Stomach (tissue), 9 donors: ENCODE data around the gene TEDC2. TPM values are rescaled to one million over a fixed set of nuclear protein-coding genes. Genes with fewer than 3 reads are reported as not detected.
A peak's percentile ranks its signal among the peaks of the same experiment; 100 is the strongest.

Experiments
- DNase-seq, 2 donors: peaks; one replicate each; pipeline versions ENCODE4 v3.0.0 to v3.0.0-alpha.2; 2013 to 2019
- H3K27ac ChIP-seq, 5 donors: fragments of 200-600 bp in 4 of 5; sonication (generic) in 4 of 5; one replicate each; pipeline ENCODE4 v1.5.1; 2013 to 2019; ENCODE audit warnings: mild to moderate bottlenecking in 1 of 5, moderate library complexity in 1 of 5
- H3K27me3 ChIP-seq, 3 donors: fragments of 200-600 bp; sonication (generic); one replicate each; pipeline ENCODE4 v1.5.1; 2017 to 2019; ENCODE audit warnings: mixed run types in 1 of 3
- H3K36me3 ChIP-seq, 4 donors: fragments of 200-600 bp; sonication (generic); 1 replicate in 3 of 4; 2 replicates in 1 of 4; pipeline ENCODE4 v1.5.1; 2016 to 2019
- H3K4me1 ChIP-seq, 4 donors: fragments of 200-600 bp; sonication (generic); one replicate each; pipeline ENCODE4 v1.5.1; 2016 to 2019
- H3K4me3 ChIP-seq, 4 donors: fragments of 200-600 bp; sonication (generic) in 3 of 4; one replicate each; pipeline ENCODE4 v1.5.1; 2016 to 2019; ENCODE audit warnings: mild to moderate bottlenecking in 1 of 4
- H3K9me3 ChIP-seq, 4 donors: fragments of 200-600 bp; sonication (generic); one replicate each; pipeline ENCODE4 v1.5.1; 2016 to 2019
- CTCF ChIP-seq, 7 experiments: fragments of 450-650 bp in 4 of 7; fragments of 200-600 bp in 3 of 7; sonication (generic) in 3 of 7; IDR thresholded peaks; one replicate each; pipeline ENCODE4 v1.5.1; 2016 to 2019; ENCODE audit warnings: antibody characterized with exemption in 7 of 7, control low read depth in 2 of 7, mild to moderate bottlenecking in 1 of 7
- EP300 ChIP-seq: sonication (generic); formaldehyde crosslinking; IDR thresholded peaks from one replicate; pipeline ENCODE4 v1.6.1; 2017; ENCODE audit warnings: antibody characterized with exemption
- POLR2A ChIP-seq, 4 donors: fragments of 450-650 bp; IDR thresholded peaks; one replicate each; pipeline ENCODE4 v1.6.1; 2016; ENCODE audit warnings: antibody characterized with exemption in 4 of 4, control low read depth in 2 of 4, mild to moderate bottlenecking in 1 of 4, moderate library complexity in 1 of 4
- POLR2AphosphoS5 ChIP-seq, 3 donors: sonication (generic); formaldehyde crosslinking; IDR thresholded peaks; one replicate each; pipeline ENCODE4 v1.6.1; 2016; ENCODE audit warnings: antibody characterized with exemption in 3 of 3
- WGBS, 5 donors: extraction: QIAGEN DNeasy Blood & Tissue Kit in 3 of 5; methylation state at CpG; one replicate each; pipeline versions ENCODE4 v1.1.5 to v1.1.7; 2013 to 2018; 5-methylcytosine and 5-hydroxymethylcytosine counted together
- intact Hi-C: fragments of 100-400 bp; cut with DNase I; formaldehyde crosslinking; loops from one replicate; pipeline ENCODE4 v1.15.1; 2023; ENCODE audit warnings: low total_unique reads
- polyA plus RNA-seq, 3 donors: library from polyadenylated mRNA; stranded (reverse); fragments of 200-250 nt; gene quantifications; one replicate each; pipeline ENCODE4 v1.2.3, GENCODE V29; 2013
- total RNA-seq, 5 donors: library from RNA; depleted of rRNA; stranded (reverse); fragments of >200 nt; gene quantifications; one replicate each; pipeline versions ENCODE4 v1.1.0 to v1.2.3, GENCODE V29; 2014 to 2016
- donor health status: healthy with polysubstance abuse.
- donor health status: Bipolar disorder and iron deficiency.
- donor health status: healthy.

Gene TEDC2
- total and polyA plus RNA-seq, 8 donors, result 1.3 to 3.8 (median 2.7) TPM; not detected in 3

GRCh38 chr16:2475413-2476344 lies 15.8 kb downstream of the TEDC2 start:
- Histone ChIP-seq H3K27me3 (peaks cover 19 to 31% (median 29%) of the 10 kb centered on the region in 3 donors), H3K4me1 (peaks cover 49 to 67% (median 62%) of the 10 kb centered on the region in 4 donors), H3K9me3 (no peaks in the 10 kb centered on the region), H3K4me3 (peak overlapping the region; percentile 60 to 90 (median 80)), H3K27ac (peak overlapping the region; percentile 56 to 93 (median 70)), H3K36me3 (peaks cover 0 to 5% (median 2%) of the 10 kb centered on the region in 4 donors)
- TF ChIP-seq POLR2A (IDR thresholded peaks at IDR 0.05), result no peak
- TF ChIP-seq CTCF (IDR thresholded peaks at IDR 0.05), result no peak
- no peak for TF ChIP-seq POLR2AphosphoS5 (IDR thresholded peaks at IDR 0.05)
- TF ChIP-seq EP300, result no peak
- 5 to 24% (median 10%) methylated on average over 19 to 55 of the region's 55 CpGs for WGBS, 5 donors
- intact Hi-C loops, result no loop called here
- peak; percentile 53 to 67 for DNase-seq

- H3K27me3 ChIP-seq, result peaks cover 19 to 25% (median 23%) of the 10 kb centered on the region in 3 donors
- DNase-seq, result no peak
- 51 to 73% (median 69%) methylated on average over 9 of the region's 9 CpGs for WGBS, 5 donors
- H3K9me3 ChIP-seq, result no peaks in the 10 kb centered on the region
- peaks cover 0 to 5% (median 2%) of the 10 kb centered on the region in 4 donors for H3K36me3 ChIP-seq
- intact Hi-C loops, result no loop called here
- peak overlapping the region; percentile 60 to 90 (median 80) for H3K4me3 ChIP-seq
- H3K4me1 ChIP-seq, result peaks cover 48 to 67% (median 61%) of the 10 kb centered on the region in 4 donors
- H3K27ac ChIP-seq, result peak overlapping the region; percentile 56 to 93 (median 61)
- TF ChIP-seq POLR2AphosphoS5 (IDR thresholded peaks at IDR 0.05), result no peak
- no peak for TF ChIP-seq EP300
- TF ChIP-seq CTCF (IDR thresholded peaks at IDR 0.05), result no peak
Measured at GRCh38 chr16:2476345-2476720, 16.4 kb downstream of the TEDC2 start.

- DNase-seq, result no peak
- TF ChIP-seq POLR2A (IDR thresholded peaks at IDR 0.05) (no peak), POLR2AphosphoS5 (IDR thresholded peaks at IDR 0.05) (no peak), CTCF (IDR thresholded peaks at IDR 0.05) (no peak), EP300 (no peak)
- H3K4me3 ChIP-seq, result peak overlapping the region in 1 of 4 donors; percentile 90
- no peaks in the 10 kb centered on the region for H3K9me3 ChIP-seq
- peaks cover 17 to 21% (median 19%) of the 10 kb centered on the region in 3 donors for H3K27me3 ChIP-seq
- H3K27ac ChIP-seq, result peak overlapping the region; percentile 6 to 93 (median 56)
- WGBS, 5 donors, result 29 to 74% (median 51%) methylated on average over 3 of the region's 3 CpGs
- peaks cover 0 to 5% (median 2%) of the 10 kb centered on the region in 4 donors for H3K36me3 ChIP-seq
- intact Hi-C loops, result no loop called here
- peaks cover 44 to 67% (median 59%) of the 10 kb centered on the region in 4 donors for H3K4me1 ChIP-seq
Measured at GRCh38 chr16:2476741-2477140, 16.8 kb downstream of the TEDC2 start.

- DNase-seq, result no peak
- Histone ChIP-seq H3K9me3 (no peaks in the 10 kb centered on the region), H3K36me3 (peaks cover 0 to 5% (median 2%) of the 10 kb centered on the region in 4 donors), H3K27me3 (peaks cover 11 to 15% (median 13%) of the 10 kb centered on the region in 3 donors), H3K4me1 (peaks cover 46 to 65% (median 56%) of the 10 kb centered on the region in 4 donors), H3K27ac (no peak overlapping the region), H3K4me3 (no peak overlapping the region)
- TF ChIP-seq POLR2A (IDR thresholded peaks at IDR 0.05) (no peak), CTCF (IDR thresholded peaks at IDR 0.05) (no peak), EP300 (no peak), POLR2AphosphoS5 (IDR thresholded peaks at IDR 0.05) (no peak)
- intact Hi-C loops, result no loop called here
- 86 to 94% (median 90%) methylated on average over 3 of the region's 3 CpGs for WGBS, 5 donors
Measured at GRCh38 chr16:2477327-2477726, 17.4 kb downstream of the TEDC2 start.
